DMS 273 treated with DMSO at 0.1 percent for 48 hours (cell line): ENCODE measurements around the gene ANKRD39.
"Not testable (repeated sequence)": the region's sequence is repeated elsewhere in the genome, so short reads cannot be mapped to it uniquely, and the experiment has no call there.

ENCODE experiments used
- DNase-seq: peaks from one replicate; lab custom pipeline; 2025; lab: John Stamatoyannopoulos, UW

Gene ANKRD39

GRCh38 chr2:96870626-96871255 lies 12.9 kb upstream of the ANKRD39 start:
- DNase-seq: no peak

DNA sequence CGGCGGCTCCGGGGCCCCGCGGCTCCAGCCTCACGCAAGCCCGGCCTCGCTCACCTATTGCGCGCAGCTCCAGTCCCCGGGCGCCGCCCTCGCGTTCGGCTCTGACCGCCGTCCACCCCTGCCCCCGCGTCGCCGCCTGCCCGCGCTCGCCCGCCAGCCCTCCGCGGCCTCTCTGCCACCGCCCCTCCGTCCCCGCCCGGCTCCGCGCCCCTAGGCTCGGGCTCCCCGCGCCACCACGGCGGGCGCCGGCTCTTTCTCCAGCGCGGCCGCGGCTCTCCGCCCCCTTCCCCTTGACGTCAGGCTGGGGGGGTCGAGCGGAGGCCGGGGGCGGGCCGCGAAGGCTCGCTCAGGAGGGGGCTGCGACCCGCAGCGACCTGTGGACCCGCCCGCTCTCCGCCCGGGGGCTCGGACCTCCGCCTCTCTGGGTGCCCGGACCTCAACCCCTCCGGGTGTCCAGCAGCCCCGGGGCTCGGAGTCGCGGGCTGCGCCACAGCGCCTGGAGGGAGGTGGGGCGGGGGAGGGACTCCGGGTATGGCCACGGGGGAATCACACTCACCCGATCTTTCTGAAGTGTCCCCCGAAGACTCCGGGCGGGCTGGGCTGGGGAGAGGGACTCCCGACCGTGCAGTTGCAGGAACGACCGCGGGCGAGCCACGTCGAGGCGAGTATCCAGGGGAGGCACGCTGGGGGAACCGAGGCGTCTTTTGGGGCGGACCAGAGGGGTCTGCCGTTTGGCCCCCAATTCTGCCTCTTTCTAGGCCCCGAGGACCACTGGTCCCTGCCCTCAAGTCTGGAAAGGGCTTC lies 12.2 kb upstream of the ANKRD39 start, which contains the start of gene SEMA4C:
Gene SEMA4C (minus strand): TSS at position 259 of the 804 bp plus-strand sequence. CDS start 2,194 bp downstream, outside the sequence.
- no peak for DNase-seq

DNA sequence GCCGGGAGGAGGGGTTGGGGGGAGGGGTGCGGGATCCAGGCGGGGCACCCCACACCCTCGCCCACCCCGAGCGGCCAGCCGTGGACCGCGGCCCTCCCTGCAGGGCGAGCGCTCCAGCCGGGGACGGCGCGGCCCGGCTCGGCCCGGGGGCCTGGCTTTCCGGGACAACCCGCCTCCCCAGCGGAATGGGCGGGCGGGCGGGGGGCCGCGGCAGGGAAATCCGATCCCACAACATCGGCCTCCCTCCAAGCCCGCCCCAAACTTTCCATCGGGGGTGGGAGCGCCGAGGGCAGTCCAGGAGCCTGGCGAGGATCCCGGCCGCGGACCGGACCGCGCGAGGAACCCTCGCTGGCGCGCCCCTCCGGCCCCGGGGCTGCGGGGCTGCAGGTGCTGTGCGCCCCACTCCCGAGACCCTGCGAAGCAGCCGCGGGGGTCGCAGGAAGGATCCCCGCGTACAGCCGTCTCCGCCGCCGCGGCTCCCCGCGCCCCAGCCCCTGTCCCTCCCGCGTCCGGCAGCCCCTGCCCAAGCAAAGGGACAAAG lies 11.5 kb upstream of the ANKRD39 start:
- no peak for DNase-seq

DNA sequence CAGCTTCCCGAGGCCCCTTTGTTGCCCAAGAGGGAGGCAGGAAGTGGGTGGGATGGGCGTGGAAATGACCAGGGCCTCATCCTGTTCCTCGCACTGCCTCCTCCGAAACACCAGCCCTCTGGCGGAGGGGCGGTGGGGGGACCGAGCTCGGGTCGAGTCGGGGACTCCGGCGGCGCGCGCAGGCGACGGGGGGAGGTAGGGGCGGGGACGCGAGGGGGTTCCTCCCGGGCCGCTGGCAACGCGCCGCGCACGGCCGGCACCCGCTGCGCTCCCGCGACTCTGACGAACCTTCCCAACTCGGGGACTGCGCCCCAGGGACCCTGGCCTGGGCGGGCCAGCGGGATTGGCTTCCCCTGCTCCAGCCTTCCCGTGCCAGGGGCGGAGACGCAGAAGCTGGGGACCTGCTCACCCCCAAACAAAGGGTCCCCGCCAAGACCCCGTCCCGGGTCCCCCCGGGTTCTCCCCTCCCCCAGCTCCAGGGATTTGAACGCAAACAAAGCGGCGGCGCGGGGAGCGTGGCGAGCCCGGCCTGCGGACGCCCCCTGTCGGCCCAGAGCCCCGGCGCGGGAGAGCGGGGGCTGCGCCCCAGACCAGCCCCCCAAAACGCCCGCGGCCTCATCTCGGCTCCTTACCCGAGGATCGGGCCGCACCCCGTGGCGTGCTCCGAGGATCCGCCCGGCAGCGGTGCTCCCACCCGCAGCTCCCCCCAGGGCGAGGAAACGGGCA lies 10.9 kb upstream of the ANKRD39 start:
- DNase-seq: peak; percentile 39

DNA sequence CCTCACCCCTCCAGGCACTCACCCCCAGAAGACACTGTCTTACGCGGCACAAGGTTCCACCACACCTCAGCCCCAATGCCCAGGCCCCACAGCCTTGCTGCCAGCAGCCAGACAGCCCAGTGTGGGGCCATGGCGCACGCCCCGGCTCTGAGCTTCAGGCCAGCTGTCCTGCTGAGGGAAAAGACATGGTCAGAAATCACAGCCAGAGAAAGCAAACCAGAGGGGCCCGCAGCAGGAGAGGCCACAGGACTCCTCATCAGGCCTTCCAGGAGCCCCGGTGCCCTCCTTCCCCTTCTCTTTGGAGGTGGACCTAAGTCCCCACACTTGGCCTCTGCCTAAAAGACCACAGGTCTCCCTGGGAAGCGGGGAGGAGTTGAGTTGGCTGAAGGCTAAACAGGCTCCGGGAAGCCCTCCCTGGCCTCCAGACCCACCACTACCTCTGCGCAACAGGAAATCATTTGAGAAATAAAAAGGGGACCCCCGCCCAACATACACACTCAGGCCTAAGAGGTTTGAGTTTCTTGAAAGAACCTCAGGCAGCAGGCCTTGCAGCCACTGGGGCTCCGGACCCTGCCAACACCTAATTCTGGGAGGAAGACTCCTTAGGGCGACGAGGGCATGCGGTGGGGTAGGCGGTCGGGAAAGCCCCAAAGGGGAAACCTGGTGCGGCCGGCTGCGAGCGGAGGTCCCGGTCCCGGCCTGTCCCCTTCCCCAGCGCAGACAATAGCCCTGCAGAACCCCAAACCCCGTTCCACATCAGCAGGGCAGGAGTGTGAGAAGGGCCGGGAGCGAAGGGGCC lies 10.1 kb upstream of the ANKRD39 start:
- DNase-seq: no peak

- DNase-seq: no peak
Observed at GRCh38 chr2:96866986-96867755, 9.4 kb upstream of the ANKRD39 start.

DNA sequence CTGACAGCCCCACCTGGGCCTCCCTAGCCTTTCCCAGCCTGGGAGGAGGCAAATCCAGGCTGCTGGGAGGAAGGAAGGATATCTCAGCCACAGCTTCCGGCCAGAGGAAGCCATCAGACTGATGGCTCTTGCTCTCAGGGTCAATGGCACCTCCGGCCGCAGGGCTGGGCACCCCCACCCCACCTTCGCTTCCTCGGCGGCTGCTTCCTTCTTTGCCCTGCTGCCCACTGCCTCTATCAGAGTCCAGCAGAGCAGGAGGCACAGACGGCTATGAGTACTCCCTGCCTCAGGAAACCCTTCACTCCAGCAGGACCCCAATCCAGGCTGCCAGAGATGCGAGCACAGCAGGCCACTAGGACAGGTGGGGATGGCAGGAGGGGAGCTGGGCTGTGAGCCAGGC lies 8.8 kb upstream of the ANKRD39 start:
- DNase-seq: no peak

DNA sequence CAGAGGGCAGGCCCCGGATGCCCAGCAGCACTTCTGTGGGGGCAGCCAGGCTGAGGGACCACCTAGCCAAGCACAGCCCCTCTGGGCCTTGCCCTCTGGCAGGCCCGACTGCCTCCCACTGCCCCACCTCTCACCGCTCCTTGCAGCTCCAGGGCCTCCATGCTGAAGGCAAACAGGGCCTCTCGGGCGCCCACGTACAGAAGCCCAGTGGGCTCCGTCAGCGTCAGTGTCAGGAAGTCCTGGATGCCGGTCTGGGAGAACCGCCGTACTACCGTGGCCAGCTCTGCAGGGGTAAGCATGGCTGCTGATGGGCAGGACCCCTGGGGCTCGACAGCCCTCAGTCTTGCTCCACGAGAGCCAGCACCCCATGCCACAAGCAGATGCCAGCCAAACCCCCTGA lies 8.3 kb upstream of the ANKRD39 start:
- DNase-seq: no peak

DNA sequence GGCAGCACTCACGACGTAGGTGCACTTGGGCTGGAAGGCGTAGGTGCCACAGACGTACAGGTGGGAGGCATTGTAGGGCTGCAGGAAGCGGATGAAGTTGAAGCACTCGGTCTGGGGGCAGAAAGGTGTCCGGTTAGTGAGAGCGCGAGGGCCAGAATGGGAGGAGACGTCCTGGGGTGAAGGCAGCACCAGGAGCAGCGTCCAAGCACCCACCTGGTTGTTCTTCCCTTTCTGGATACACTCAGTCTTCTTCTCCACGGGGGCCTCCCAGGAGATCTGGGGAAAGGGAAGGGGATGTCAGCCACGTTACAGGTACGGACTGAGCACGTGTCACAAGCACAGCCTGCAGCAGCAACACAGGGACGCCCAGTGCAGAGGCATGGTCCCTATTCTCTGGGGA lies 7.8 kb upstream of the ANKRD39 start:
- DNase-seq: no peak

GRCh38 chr2:96864343-96865091 lies 6.7 kb upstream of the ANKRD39 start:
- DNase-seq: no peak

DNA sequence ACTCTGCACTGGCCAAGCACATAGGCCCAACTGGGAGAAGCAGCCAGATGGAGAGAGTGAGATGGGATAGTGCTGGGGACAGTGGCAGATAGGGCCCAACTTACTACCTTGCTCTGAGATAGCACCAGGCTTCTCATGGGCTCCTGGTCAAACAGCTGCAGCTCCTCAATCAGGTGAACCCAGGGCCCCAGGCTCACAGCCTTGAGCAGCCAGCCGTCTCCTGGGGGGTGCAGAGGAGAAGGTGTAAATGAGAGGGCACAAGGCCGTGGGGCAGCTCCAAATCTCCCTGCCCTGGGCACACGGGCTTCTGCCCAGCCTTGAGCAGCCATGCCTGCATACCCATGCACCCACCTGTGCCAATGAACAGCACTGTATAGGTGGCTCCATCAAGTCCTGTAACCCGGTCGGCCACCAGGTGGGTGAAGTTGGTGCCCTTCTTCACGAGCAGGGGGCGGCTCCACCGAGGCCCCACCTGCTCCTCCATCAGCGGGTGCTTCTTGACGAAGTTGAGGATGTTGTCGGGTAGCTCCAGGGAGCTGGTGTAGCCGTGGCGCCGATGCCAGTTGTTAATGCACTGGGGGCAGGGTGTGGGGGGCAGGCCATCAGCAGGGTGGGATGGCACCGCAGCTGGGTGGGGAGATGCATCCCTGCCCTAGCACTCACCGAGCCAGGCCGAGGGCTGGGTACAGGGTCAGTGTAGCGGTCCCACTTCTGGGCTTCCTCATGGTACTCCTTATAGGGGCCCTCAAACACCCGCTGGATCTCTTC lies 5.9 kb upstream of the ANKRD39 start:
- no peak for DNase-seq

- DNase-seq: not testable (repeated sequence)
Observed at GRCh38 chr2:96863056-96863455, 5.2 kb upstream of the ANKRD39 start.

DNA sequence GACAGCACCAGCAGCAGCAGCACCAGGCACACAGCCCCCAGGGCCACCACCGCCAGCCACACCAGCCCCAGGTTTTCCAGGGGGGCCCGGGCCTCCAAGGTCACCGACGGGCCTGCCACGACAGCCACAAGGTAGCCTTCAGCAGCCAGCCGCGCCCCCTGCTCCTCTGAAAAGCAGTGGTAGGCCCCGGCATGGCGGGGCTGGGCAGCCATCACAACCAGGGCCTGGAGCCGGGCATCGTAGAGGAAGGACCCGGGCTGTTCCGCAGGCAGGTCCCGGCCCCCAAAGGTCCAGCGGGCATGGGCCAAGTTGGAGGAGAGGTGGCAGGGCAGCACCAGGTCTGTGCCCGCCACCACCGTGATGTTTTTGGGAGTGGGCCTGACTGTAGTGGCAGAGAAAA lies 3.3 kb upstream of the ANKRD39 start:
- DNase-seq: no peak

- DNase-seq: no peak
Observed at GRCh38 chr2:96860065-96861029, 2.5 kb upstream of the ANKRD39 start.

- DNase-seq: no peak
Observed at GRCh38 chr2:96859681-96860064, 1.9 kb upstream of the ANKRD39 start.

- no peak for DNase-seq
Observed at GRCh38 chr2:96859099-96859649, 1.4 kb upstream of the ANKRD39 start.

- DNase-seq: no peak
Observed at GRCh38 chr2:96856776-96857666, 795 bp downstream of the ANKRD39 start.
